HG02884 (cell line): ENCODE data around the gene LDLRAD4.

Source experiments
- ATAC-seq: cut with Tn5 transposase; IDR thresholded peaks from one replicate; pipeline ENCODE4 v1.9.1; 2021; ENCODE audit warnings: mild to moderate bottlenecking, moderate library complexity; ENCODE audit not compliant: unreplicated experiment

Gene LDLRAD4

DNA sequence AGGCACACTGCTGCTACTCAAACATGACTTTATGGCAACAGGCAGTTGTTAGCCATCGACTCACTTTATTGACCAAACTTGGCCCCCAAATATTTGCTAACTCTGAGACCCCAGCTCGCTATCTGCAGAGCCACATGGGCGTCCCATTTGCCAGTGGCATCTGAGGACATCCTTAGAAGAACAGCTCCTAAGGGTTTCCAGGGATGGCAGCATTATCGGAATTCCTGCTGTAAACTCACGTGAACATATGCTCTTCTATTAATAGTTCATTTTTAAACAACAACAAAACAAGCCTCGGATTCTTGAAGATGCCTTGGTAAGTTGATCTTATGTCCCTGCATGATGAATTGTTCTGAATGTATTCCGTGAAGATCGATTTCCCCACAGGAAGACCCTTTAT lies 181.0 kb downstream of the LDLRAD4 start:
- no peak for ATAC-seq

- no peak for ATAC-seq
Measured at GRCh38 chr18:13400636-13401315, 182.2 kb downstream of the LDLRAD4 start.

DNA sequence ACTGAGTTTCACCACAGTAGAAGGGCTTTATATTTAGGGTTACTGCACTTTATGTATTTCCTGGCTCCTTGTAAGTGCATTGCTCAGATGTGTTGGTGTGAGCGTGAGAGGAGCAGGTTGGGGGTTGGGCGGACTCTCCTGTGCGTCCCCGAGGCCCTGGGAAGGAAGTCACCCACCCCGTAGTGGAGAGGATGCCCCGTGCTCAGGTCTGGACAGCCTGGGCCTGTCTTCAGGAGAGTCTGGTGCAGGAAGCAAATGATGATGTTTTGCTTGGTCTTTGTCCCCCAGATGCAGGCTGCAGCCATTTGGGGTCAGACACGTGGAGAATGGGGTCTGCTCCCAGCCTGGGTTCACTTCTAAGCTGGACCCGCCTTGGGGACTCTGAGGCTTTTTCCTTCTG lies 182.8 kb downstream of the LDLRAD4 start:
- ATAC-seq = no peak

- no peak for ATAC-seq
Measured at GRCh38 chr18:13401826-13402225, 183.3 kb downstream of the LDLRAD4 start.

DNA sequence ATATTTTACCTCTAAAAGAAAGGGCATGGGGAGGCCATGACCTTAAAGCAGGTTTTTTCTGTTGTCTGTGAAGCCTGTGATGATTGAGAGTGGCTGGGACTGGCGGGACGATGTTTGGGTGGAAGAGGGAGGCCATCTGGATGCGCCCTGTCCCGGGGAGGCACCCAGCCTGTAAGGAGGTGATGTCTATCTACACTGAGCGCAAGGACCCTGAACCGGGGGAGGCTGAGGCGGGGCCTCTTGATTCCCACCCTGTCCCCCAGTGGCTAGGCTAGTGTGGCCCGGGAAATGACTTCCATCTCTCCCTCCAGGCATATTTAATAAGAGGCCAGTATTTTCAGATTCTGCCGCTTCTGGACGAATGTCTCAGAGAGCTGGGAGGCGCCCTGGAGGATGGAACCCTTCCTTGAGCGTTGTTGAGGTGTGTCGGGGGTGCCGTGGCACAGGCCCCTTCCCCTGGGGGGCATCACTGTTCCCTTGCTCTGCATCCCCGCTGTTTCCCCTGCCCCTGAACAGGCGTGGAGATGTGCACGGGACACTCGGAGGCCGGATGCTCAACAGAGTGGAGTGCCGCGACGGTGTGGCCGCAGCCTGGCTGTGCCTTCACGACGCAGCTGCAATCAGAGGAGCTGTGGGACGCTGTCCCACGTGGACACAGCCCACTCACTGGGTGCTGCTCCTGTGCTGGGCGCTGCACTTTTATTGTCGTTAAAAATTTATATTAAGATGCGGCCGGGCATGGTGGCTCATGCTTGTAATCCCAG lies 185.4 kb downstream of the LDLRAD4 start:
- ATAC-seq = no peak

GRCh38 chr18:13405305-13406038 lies 186.9 kb downstream of the LDLRAD4 start:
- ATAC-seq = no peak

DNA sequence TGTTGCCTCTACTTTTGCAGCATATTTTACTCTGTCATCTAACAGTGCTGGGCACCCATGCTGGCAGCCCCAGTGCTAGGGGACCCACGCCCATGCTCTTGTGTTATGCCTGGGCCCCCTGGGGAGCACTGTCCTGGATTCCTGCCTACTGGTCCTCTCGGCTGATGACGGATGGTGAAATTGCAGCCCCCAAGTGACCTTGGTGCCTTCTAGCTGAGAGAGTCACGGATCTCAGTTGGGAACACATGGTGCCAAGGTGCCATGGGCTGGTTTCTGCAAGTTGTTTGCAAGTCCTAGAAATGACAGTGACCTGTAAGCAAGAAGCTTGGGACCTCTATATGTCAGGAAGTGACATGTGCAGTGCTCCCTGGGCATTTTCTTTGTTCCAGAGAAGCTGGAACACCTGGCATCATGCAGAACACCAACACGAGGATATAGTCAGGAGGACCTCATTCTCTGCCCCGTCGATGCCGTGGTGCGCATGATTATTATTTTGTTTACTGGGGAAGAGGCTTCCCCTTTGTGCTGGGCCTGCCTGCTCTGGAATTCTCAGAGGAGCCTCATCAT lies 187.6 kb downstream of the LDLRAD4 start:
- ATAC-seq = no peak

DNA sequence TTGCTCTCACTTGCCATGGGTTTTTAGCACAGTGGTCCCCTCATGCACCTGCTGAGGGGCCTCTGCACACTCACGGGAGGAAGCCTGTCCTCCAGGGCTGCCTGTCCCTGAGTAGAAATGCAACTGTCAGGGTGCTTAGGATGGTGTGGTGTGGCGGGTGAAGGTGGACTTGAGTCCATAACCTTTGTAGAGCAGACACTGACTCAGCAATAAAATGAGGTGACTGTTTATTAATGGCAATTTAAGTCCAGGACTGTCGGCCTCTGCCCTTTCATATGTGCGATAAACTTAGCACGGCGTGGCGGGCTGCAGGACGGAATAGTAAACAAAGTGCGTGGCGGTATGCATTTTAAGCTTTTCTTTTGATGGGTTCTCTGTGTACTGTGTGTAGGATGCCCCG lies 188.2 kb downstream of the LDLRAD4 start:
- no peak for ATAC-seq

DNA sequence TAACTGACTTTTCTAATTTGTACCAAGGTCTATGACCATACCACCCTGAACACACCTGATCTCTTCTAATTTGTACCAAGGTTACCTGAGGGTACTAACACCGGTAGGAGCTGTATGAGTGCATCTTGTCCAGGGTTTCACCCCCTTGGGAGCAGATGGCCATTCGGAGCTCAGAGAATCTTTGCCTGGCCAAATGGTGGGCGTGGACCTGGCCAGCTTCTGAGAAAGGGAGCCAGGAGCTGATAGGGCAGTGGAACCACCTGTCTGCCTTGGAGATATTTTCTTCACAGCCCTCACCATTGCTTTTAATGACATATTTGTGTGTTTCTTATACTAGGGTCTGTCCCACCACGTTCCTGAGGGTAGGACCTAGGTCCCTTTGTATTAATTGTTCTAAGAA lies 188.9 kb downstream of the LDLRAD4 start:
- ATAC-seq = no peak

DNA sequence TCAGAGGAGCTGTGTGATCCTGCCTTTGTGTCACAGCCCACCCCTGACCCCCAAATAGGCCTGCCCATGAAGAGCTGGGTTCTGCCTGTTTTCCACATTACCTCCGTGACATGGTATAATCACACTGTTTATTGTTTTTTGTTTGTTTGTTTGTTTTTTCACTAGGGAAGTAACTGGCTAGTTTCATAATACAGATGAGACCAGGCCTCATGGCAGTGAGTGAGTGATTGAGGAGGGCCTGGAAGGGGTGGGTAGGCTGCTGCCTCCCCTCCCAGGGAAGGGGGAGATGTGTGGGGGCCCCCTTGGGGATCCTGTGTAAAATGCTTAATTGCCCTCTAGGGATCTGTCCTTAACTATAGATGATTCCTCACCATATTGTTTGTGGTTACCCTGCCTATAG lies 190.5 kb downstream of the LDLRAD4 start:
- no peak for ATAC-seq

DNA sequence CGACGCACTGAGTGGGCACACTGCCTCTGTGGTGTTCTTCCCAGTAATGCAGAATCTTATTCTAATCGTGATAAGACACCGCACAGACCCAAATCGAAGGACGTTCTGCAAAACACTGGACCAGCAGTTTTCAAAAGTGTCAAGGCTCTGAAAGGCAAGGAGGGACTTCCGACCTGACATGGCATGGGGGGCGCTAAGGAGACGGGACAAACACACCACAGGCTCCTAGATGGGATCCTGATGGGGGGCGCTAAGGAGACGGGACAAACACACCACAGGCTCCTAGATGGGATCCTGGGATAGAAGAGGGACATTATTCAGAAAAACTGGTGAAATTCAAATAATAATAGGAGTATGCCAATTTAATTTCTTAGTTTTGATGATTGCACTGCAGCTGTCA lies 191.4 kb downstream of the LDLRAD4 start:
- no peak for ATAC-seq

- no peak for ATAC-seq
Measured at GRCh38 chr18:13410471-13410870, 191.9 kb downstream of the LDLRAD4 start.

DNA sequence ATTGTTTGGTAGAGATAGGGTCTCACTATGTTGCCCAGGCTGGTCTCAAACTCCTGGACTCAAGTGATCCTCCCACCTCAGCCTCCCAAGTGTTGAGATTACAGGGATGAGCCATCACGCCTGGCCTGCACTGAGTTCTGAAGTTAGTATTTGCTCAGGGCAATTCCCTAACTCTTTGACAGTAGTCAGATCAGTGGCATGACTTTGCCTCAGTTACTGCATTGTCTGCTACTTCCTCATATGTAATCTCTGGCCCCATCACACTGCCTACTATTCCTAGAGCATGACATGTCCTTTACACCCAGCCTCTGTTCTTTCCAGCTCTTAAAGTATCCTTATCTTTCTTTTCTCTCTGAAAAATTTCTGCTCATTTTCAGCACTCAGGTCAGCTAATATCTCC lies 193.5 kb downstream of the LDLRAD4 start:
- no peak for ATAC-seq

DNA sequence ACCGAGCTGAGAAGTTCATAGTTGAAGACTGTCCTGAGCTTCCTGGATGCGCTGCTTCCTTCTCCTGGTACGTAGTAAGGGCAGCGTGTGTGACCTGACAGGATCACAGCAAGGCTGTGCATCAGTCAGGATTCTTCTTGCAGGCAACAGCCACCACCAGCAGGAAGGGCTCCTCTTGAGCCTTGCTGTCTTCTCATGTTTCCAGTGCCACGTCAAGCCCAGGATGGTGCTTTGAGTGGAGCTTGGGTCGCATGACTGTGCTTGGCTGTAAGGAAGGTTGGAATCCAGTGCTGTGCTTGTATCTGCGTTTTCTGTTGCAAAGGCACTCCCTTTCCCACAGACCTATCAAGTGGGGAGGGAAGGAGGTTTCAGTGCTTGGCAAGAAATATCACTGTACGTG lies 194.3 kb downstream of the LDLRAD4 start:
- no peak for ATAC-seq

DNA sequence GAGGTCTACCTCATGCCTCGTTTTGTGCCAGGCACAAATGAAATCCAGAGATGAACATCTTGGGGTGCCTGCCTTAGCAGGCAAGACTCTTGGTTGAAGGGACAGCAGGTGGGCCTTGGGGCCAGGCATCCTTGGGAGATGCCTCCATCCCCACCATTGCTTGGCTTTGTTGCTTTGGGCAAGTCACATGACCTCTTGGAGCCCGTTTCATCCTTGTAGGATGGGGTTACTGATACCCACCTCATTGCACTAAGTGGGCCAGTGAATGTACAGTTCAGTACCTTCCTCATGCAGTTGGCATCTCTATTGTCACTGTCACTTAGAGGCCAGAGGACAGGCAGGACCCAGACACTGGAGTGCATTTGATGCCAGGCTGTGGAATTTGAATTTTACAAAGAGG lies 195.5 kb downstream of the LDLRAD4 start:
- no peak for ATAC-seq

GRCh38 chr18:13414521-13414920 lies 196.0 kb downstream of the LDLRAD4 start:
- no peak for ATAC-seq

DNA sequence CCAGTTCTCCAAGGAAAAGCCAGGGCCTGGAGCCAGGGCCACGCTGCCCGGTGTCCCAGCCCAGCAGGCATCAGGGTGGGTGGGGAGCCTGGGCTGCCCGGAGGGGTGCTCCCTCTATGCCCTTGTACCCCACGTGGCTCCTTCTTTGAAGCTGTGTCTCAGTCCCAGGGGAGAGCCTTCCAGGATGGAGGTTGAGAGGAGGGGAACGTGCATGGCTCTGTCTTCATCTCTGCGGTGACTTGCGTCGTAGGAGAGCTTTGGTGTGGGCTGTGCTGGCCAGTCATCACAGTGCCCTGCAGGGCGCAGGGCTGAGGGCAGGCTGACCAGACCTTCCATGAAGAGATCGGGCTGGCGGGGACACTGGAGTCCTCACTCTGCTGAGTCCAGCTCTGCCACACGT lies 197.2 kb downstream of the LDLRAD4 start:
- ATAC-seq = no peak

DNA sequence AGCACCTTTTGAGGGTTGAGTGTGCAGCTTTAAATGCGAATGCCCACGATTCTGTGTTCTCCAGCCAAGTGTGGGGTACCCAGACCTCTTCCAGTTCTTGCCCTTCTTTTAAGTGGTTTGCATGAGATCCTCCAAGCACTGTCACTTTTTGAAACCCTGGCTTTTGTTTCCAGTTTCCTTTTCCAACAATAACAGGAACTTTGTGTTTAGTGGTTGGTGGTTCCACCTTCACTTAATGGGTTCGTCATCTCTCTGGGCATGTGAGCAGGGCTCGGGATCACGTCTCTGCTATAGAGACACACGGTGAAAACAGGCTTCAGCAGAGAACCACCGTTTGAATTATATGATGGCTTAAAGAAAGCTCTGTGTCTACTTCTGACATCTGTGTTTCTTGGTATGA lies 197.6 kb downstream of the LDLRAD4 start:
- ATAC-seq = no peak

DNA sequence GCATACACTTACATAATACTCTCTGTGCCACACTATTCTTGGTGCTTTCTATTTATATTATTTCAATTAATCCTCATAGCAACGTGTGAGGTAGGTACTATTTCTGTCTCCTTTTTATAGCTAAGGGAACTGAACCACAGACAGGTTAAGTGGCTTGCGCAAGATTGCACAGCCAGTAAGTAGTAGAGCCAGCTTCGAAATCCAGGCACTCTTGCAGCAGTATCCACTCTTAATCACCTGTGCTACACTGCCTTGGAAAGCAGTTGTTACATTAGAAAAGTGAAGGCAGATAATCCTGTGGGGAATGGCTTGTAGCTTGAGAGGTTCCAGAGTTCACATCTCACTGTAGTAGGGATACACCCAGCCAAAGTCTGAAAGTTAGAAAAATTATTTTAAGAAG lies 198.3 kb downstream of the LDLRAD4 start:
- no peak for ATAC-seq

- ATAC-seq = no peak
Measured at GRCh38 chr18:13418013-13418710, 199.6 kb downstream of the LDLRAD4 start.
